Endothelial cell of umbilical vein (primary cell): Measurements from ENCODE around the gene ZIC1. TPM values are rescaled to one million over a fixed set of nuclear protein-coding genes. Genes with fewer than 3 reads are reported as not detected.

Experiments used
- BruUV-seq: library from RNA; stranded (reverse); fragments of 400-500 nt; replicated peaks from 2 replicates; lab custom pipeline; 2021; lab: Mats Ljungman, UMichigan
- CTCF ChIA-PET: fragments of 300-600, 350-600 bp; sonication (Branson Sonifier 250); formaldehyde crosslinking; loops from one replicate; lab custom pipeline; 2021; ENCODE audit warnings: antibody characterized with exemption, inconsistent platforms; lab: Charles Lee
- POLR2A ChIA-PET: fragments of 300-600, 350-600 bp; sonication (Branson Sonifier 250); formaldehyde crosslinking; loops from one replicate; lab custom pipeline; 2021; ENCODE audit warnings: antibody characterized with exemption, inconsistent platforms; lab: Charles Lee
- DNase-seq: peaks from one replicate; pipeline ENCODE4 v3.0.0-alpha.2; 2011; ENCODE audit warnings: low read depth, low spot score
- FAIRE-seq: peaks from 2 replicates; lab custom pipeline; 2011; peaks lifted over from hg19 to GRCh38; lab: Jason Lieb, UNC
- H2AFZ ChIP-seq: 2 replicates; pipeline ENCODE4 v1.6.0; 2012; ENCODE audit warnings: low read depth, low read length, control low read depth, inconsistent platforms
- H3K27ac ChIP-seq: 2 replicates; pipeline ENCODE4 v1.5.1; 2011; ENCODE audit warnings: low read depth, mild to moderate bottlenecking, control low read depth, low read length, moderate library complexity; ENCODE audit not compliant: insufficient read depth
- H3K27me3 ChIP-seq, 2 experiments: 2 replicates each; pipeline versions ENCODE4 v1.6.0 to v1.6.1; 2011; ENCODE audit warnings: low read length in 2 of 2, mixed read lengths in 1 of 2; ENCODE audit not compliant: control insufficient read depth in 2 of 2, insufficient read depth in 2 of 2
- H3K36me3 ChIP-seq, 2 experiments: 2 replicates in 1 of 2; 3 replicates in 1 of 2; pipeline ENCODE4 v1.5.1; 2011; ENCODE audit warnings: low read length in 2 of 2, mild to moderate bottlenecking in 1 of 2, moderate library complexity in 1 of 2; ENCODE audit not compliant: control insufficient read depth in 2 of 2, insufficient read depth in 2 of 2; ENCODE audit errors: extremely low read depth in 1 of 2
- H3K4me1 ChIP-seq: 3 replicates; pipeline ENCODE4 v1.5.1; 2011; ENCODE audit warnings: mild to moderate bottlenecking, low read length; ENCODE audit not compliant: control insufficient read depth, insufficient read depth; ENCODE audit errors: extremely low read depth
- H3K4me2 ChIP-seq: 2 replicates; pipeline ENCODE4 v1.6.1; 2011; ENCODE audit warnings: low read length, control low read depth, mixed read lengths; ENCODE audit not compliant: insufficient read depth
- H3K4me3 ChIP-seq, 3 experiments: fragments of 200-600 bp in 1 of 3; sonication (generic), shearing (Covaris generic) in 1 of 3; replicated peaks in 1 of 3; 2 replicates each; pipeline ENCODE4 v1.5.1; 2011 to 2016; ENCODE audit warnings: control low read depth in 3 of 3, low read length in 3 of 3, mild to moderate bottlenecking in 2 of 3, inconsistent platforms in 1 of 3, low read depth in 1 of 3, moderate library complexity in 1 of 3; ENCODE audit not compliant: insufficient read depth in 1 of 3
- H3K79me2 ChIP-seq: 2 replicates; pipeline ENCODE4 v1.6.0; 2012; ENCODE audit warnings: low read length, inconsistent platforms; ENCODE audit not compliant: control insufficient read depth, insufficient read depth
- H3K9ac ChIP-seq: replicated peaks from 2 replicates; pipeline ENCODE3; 2011; ENCODE audit warnings: low read length, control low read depth; ENCODE audit not compliant: insufficient read depth; ENCODE audit errors: extremely low read depth
- H3K9me1 ChIP-seq: replicated peaks from 3 replicates; pipeline ENCODE4 v1.6.0; 2011; ENCODE audit warnings: mild to moderate bottlenecking, low read length; ENCODE audit not compliant: control insufficient read depth, insufficient read depth; ENCODE audit errors: extremely low read depth
- H3K9me3 ChIP-seq: replicated peaks from 2 replicates; pipeline ENCODE4 v1.5.1; 2012; ENCODE audit warnings: low read length, inconsistent platforms; ENCODE audit not compliant: control insufficient read depth, insufficient read depth
- H4K20me1 ChIP-seq: replicated peaks from 2 replicates; pipeline ENCODE3; 2011; ENCODE audit warnings: mild to moderate bottlenecking, low read length; ENCODE audit not compliant: control insufficient read depth, insufficient read depth; ENCODE audit errors: extremely low read depth
- EZH2 ChIP-seq: IDR thresholded peaks from 2 replicates; pipeline ENCODE4 v1.6.1; 2012; ENCODE audit warnings: borderline replicate concordance, low read depth, mild to moderate bottlenecking, moderate library complexity, low read length, inconsistent platforms; ENCODE audit not compliant: severe bottlenecking
- FOS ChIP-seq: IDR thresholded peaks from 2 replicates; pipeline ENCODE4 v1.6.1; 2011; ENCODE audit warnings: mild to moderate bottlenecking, low read length, moderate library complexity, borderline replicate concordance; ENCODE audit not compliant: insufficient read depth
- JUN ChIP-seq: IDR thresholded peaks from 2 replicates; pipeline ENCODE4 v1.6.1; 2011; ENCODE audit warnings: borderline replicate concordance, low read depth; ENCODE audit not compliant: insufficient read length, insufficient read depth
- POLR2A ChIP-seq: IDR thresholded peaks from 2 replicates; pipeline ENCODE4 v1.6.1; 2012; ENCODE audit warnings: low read depth, mild to moderate bottlenecking, control low read depth, low read length
- dilution Hi-C: fragments of 300-500 bp; cut with MboI; formaldehyde crosslinking; loops from one replicate; pipeline ENCODE4 v1.15.0; 2019; ENCODE audit warnings: low sequenced_read_pairs; ENCODE audit not compliant: extremely low pct_ligation_motif_present
- intact Hi-C: fragments of 100-400 bp; cut with micrococcal nuclease; formaldehyde crosslinking; loops from one replicate; pipeline ENCODE4 v1.10.0; 2022
- polyA plus RNA-seq, 4 experiments: library from polyadenylated mRNA; depleted of rRNA in 3 of 4; stranded (reverse) in 3 of 4; unstranded in 1 of 4; fragments of >200 nt; gene quantifications; 2 replicates each; pipeline versions ENCODE4 v1.2.1 to v1.2.3, GENCODE V29; 2011 to 2012; ENCODE audit warnings: missing spikeins in 1 of 4
- total RNA-seq: library from RNA; stranded (reverse); gene quantifications from 2 replicates; pipeline ENCODE4 v1.2.3, GENCODE V29; 2021
- TF ChIP-seq, protein P1 (sequence below): IDR thresholded peaks from 2 replicates; pipeline ENCODE4 v1.6.1; 2011; ENCODE audit not compliant: insufficient read depth, insufficient read length

ZIC1 gene
- total and polyA plus RNA-seq, 2 donors (not counting 3 experiments of a cell fraction or from before 2014, with no cell fraction given): not detected

DNA sequence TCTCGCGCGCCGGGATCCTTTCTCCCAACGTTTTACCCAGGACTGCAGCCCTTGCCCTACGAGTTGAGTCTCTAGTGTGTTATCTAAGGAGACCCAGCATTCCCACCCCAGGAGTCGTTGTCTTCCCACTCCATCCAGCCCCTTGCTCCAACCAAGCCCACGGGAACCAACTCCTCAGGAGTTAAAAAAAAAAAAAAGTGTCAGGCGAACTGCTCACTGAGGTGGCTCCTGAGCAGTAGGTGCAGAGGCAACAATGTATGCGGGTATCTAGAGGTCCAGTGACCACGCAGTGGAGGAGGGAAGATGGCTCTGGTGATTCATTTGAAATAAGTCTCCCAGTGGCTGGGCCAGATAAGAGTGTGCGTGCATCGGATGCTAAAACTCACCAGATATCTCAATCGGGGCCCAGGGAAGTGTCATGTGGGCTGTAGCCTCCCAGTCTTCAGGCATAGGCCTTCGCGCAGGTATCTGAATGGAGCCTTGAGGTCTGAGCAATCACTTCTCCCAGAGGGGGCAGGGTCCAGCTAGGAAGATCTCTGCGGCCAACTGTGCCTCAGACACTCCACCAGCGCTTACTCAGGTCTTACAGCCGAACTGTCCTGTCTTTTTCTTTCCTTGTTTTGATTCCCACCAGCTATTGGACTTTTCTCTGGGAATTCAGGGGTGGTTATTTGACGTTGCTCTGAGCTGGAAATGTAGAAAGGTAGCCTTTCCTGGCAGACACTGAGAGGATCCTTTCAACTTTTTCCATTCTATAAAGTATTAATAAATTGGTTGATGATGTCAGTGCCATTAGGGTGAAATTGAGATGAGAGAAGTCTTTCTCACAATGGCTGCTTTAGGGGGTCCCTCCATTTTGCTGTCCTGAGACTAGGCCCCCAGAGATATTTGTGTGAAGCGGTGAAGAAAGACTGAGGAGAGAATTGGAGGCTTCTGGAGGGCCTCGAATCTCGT is 23.8 kb upstream of the ZIC1 start:
- no peaks in the 10 kb centered on the region for H3K9me1 ChIP-seq
- TF ChIP-seq EZH2 (peak; percentile 50), FOS (no peak)
- dilution Hi-C loops: no loop called here
- H3K4me2 ChIP-seq: no peak overlapping the region
- H3K36me3 ChIP-seq: no peaks in the 10 kb centered on the region
- no peak overlapping the region for H3K4me3 ChIP-seq
- DNase-seq (no peak), FAIRE-seq (no peak)
- H3K27ac ChIP-seq: no peak overlapping the region
- BruUV-seq: no TSS peak
- no peaks in the 10 kb centered on the region for H4K20me1 ChIP-seq
- ChIA-PET POLR2A (no interaction called here), CTCF (interaction anchor here (0.6 to 2.7 kb wide), 4 partner anchors 15 to 692 kb away, joined by 3 to 32 read pairs (median 3); no protein-coding TSS in a partner anchor)
- H3K9me3 ChIP-seq: no peaks in the 10 kb centered on the region
- intact Hi-C loops: loop anchor here (10.0 kb wide), 1 partner anchor 229 kb away; no protein-coding TSS in a partner anchor
- peaks cover 91 to 99% of the 10 kb centered on the region in 2 experiments for H3K27me3 ChIP-seq
- no peak overlapping the region for H2AFZ ChIP-seq
- H3K9ac ChIP-seq: no peak overlapping the region
- H3K4me1 ChIP-seq: no peaks in the 10 kb centered on the region
- no peaks in the 10 kb centered on the region for H3K79me2 ChIP-seq

DNA sequence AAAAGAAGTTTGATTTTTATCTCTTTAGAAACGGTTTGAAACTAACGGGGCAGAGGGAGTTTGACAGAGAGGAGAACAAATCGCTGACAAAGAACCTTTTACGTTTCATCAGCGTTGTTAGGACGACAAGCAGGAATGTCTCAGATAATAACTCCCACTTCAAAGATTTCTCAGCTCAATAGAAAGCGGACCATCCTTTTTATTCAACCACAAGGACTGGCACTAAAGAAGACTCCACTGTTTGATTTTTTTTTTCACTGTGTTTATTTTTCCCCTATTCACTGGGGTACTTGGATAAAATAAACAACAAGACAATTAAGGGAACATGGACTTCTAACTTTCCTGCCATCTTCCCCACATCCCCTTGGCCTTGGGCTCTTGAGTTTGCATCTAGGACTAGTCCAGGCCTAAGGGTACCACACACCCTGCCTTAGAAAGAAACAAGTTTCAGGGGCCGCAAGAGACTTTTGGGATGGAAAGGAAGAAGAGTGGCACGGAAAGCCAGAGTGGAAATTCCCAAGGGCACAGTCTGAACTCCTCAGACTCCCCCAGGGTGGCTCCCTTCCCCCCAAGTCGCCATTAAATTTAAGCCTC is 21.8 kb upstream of the ZIC1 start:
- TF ChIP-seq EZH2: no peak
- TF ChIP-seq, protein P1, sequence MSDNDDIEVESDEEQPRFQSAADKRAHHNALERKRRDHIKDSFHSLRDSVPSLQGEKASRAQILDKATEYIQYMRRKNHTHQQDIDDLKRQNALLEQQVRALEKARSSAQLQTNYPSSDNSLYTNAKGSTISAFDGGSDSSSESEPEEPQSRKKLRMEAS: no peak
- TF ChIP-seq JUN: no peak
- no peak for TF ChIP-seq POLR2A
- H3K27ac ChIP-seq: no peak overlapping the region
- no peak overlapping the region for H2AFZ ChIP-seq
- FAIRE-seq (no peak), DNase-seq (no peak)
- BruUV-seq: no TSS peak
- CTCF ChIA-PET: no interaction called here
- H3K4me3 ChIP-seq: no peak overlapping the region
- peaks cover 3% of the 10 kb centered on the region for H3K4me1 ChIP-seq
- no peak overlapping the region for H3K4me2 ChIP-seq
- no peaks in the 10 kb centered on the region for H3K36me3 ChIP-seq
- peaks cover 93 to 98% of the 10 kb centered on the region in 2 experiments for H3K27me3 ChIP-seq
- no peak overlapping the region for H3K9ac ChIP-seq
- H3K9me3 ChIP-seq: no peaks in the 10 kb centered on the region
- H4K20me1 ChIP-seq: no peaks in the 10 kb centered on the region
- dilution Hi-C loops: no loop called here
- H3K9me1 ChIP-seq: no peaks in the 10 kb centered on the region
- intact Hi-C loops: loop anchor here (10.0 kb wide), 1 partner anchor 227 kb away; no protein-coding TSS in a partner anchor
- no peaks in the 10 kb centered on the region for H3K79me2 ChIP-seq
- POLR2A ChIA-PET: no interaction called here
